GM13976 (cell line): ENCODE data around the gene ZNF117.
"Not testable (repeated sequence)": the region's sequence is repeated elsewhere in the genome, so short reads cannot be mapped to it uniquely, and the experiment has no call there.

Experiments
- DNase-seq: peaks from one replicate; pipeline ENCODE4 v3.0.0; 2012; ENCODE audit warnings: low spot score
- CTCF ChIP-seq: IDR thresholded peaks from 2 replicates; pipeline ENCODE4 v1.5.1; 2012; ENCODE audit warnings: borderline replicate concordance, mild to moderate bottlenecking; ENCODE audit not compliant: insufficient read depth; ENCODE audit errors: extremely low read depth, missing control alignments, control extremely low read depth
- in situ Hi-C: fragments of 300-500 bp; cut with MboI; formaldehyde crosslinking; loops from one replicate; pipeline ENCODE4 v1.12.0; 2022; ENCODE audit warnings: low sequenced_read_pairs, mixed read lengths, inconsistent platforms; ENCODE audit not compliant: unreplicated experiment

The ZNF117 gene

GRCh38 chr7:64990216-64990615 lies 620 bp downstream of the ZNF117 start:
- no peak for DNase-seq
- TF ChIP-seq CTCF = no peak
- in situ Hi-C loops = no loop called here

GRCh38 chr7:64978497-64979203 lies 12.2 kb downstream of the ZNF117 start:
- no peak for TF ChIP-seq CTCF
- in situ Hi-C loops = no loop called here
- DNase-seq = no peak

- no peak for DNase-seq
- in situ Hi-C loops = no loop called here
- no peak for TF ChIP-seq CTCF
Measured at GRCh38 chr7:64965594-64965993, 25.2 kb downstream of the ZNF117 start.

GRCh38 chr7:64959072-64959747 lies 31.6 kb downstream of the ZNF117 start:
- no peak for TF ChIP-seq CTCF
- in situ Hi-C loops = no loop called here
- DNase-seq = no peak

GRCh38 chr7:64951250-64951848 lies 39.5 kb downstream of the ZNF117 start:
- in situ Hi-C loops = no loop called here
- DNase-seq = peak; percentile 51
- peak; percentile 79 for TF ChIP-seq CTCF

- in situ Hi-C loops, DNase-seq: not testable (repeated sequence)
Measured at GRCh38 chr7:64950673-64951072, 40.2 kb downstream of the ZNF117 start.

GRCh38 chr7:64948774-64949173 lies 42.1 kb downstream of the ZNF117 start:
- in situ Hi-C loops, DNase-seq: not testable (repeated sequence)
